AG09309 (cell line): ENCODE results near the gene LUZP1.

Source experiments
- DNase-seq: peaks from one replicate; pipeline ENCODE4 v3.0.0-alpha.2; 2010; ENCODE audit warnings: low read depth
- H3K4me3 ChIP-seq: 2 replicates; pipeline ENCODE4 v1.5.1; 2011; ENCODE audit warnings: mild to moderate bottlenecking, low read depth, low read length, moderate library complexity; ENCODE audit not compliant: control insufficient read depth
- TF ChIP-seq, protein P1 (sequence below): IDR thresholded peaks from 2 replicates; pipeline ENCODE4 v1.5.1; 2011; ENCODE audit warnings: mild to moderate bottlenecking, low read depth, low read length, inconsistent platforms; ENCODE audit not compliant: insufficient read depth, control insufficient read depth; ENCODE audit errors: missing control alignments

LUZP1 gene

GRCh38 chr1:23111600-23112535 is 56.8 kb downstream of the LUZP1 start:
- TF ChIP-seq, protein P1, sequence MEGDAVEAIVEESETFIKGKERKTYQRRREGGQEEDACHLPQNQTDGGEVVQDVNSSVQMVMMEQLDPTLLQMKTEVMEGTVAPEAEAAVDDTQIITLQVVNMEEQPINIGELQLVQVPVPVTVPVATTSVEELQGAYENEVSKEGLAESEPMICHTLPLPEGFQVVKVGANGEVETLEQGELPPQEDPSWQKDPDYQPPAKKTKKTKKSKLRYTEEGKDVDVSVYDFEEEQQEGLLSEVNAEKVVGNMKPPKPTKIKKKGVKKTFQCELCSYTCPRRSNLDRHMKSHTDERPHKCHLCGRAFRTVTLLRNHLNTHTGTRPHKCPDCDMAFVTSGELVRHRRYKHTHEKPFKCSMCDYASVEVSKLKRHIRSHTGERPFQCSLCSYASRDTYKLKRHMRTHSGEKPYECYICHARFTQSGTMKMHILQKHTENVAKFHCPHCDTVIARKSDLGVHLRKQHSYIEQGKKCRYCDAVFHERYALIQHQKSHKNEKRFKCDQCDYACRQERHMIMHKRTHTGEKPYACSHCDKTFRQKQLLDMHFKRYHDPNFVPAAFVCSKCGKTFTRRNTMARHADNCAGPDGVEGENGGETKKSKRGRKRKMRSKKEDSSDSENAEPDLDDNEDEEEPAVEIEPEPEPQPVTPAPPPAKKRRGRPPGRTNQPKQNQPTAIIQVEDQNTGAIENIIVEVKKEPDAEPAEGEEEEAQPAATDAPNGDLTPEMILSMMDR, result no peak
- no peak overlapping the region for H3K4me3 ChIP-seq
- no peak for DNase-seq

DNA sequence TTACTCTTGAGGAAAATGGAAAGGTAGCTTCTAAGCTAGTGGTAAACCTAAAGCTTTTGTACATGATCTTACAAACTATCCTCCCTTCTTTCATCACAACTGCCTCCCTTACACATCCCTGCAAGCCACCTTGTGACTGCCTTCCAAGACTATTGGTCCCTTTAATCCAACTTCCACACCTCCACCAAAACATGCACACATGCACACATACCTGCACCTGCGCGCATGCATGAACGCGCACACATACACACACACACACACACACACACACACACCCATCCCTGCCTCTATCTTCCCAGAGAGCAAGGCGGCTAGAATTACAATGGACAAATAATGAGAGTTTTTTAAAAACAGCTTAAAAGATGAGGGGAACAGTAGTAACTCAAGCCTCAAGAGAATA is 58.3 kb downstream of the LUZP1 start:
- TF ChIP-seq, protein P1, result no peak
- DNase-seq, result no peak
- H3K4me3 ChIP-seq, result no peak overlapping the region

- no peak for DNase-seq
Observed at GRCh38 chr1:23108918-23109533, 59.6 kb downstream of the LUZP1 start.

GRCh38 chr1:23103001-23103889 is 65.4 kb downstream of the LUZP1 start:
- no peak for DNase-seq
- TF ChIP-seq, protein P1, result no peak
- H3K4me3 ChIP-seq, result no peak overlapping the region

More at GRCh38 chr1:23108918-23109533, 59.6 kb downstream of the LUZP1 start:
- TF ChIP-seq, protein P1, result no peak
- H3K4me3 ChIP-seq, result no peak overlapping the region

- H3K4me3 ChIP-seq, result no peak overlapping the region
- TF ChIP-seq, protein P1, result no peak
- DNase-seq, result no peak
Observed at GRCh38 chr1:23102289-23102688, 66.4 kb downstream of the LUZP1 start.

DNA sequence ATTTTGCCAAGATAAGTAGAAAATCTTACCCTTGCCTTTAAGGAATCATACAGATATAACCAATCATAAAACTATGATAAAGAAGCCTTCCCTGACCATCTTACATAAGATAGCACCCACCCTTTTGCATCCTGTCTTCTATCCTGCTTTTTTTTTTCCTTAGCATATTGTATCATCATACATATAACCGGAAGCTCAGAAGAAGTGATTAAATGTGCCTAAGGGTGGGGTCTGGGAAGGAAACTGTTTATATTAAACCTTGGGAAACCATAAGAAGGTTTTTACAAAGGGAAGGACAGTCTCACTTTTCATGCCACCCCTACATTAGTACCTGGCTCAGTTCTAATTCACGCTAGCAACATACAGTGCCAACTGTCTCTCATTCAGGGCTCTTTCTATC is 66.8 kb downstream of the LUZP1 start:
- no peak for DNase-seq
- H3K4me3 ChIP-seq, result no peak overlapping the region
- TF ChIP-seq, protein P1, result no peak
